ENCODE results near the gene ZNF594. TPM values are rescaled to one million over a fixed set of nuclear protein-coding genes. Genes with fewer than 3 reads are reported as not detected.
"Not testable (repeated sequence)": the region's sequence is repeated elsewhere in the genome, so short reads cannot be mapped to it uniquely, and the experiment has no call there.

The ZNF594 gene
- total RNA-seq, 6 experiments from 2014 or later = 3.3 to 5.1 (median 4.6) TPM

- H3K36me3 Mint-ChIP-seq (ENCODE audit: low read depth) = no peaks in the 10 kb centered on the region
- TF ChIP-seq CTCF (IDR thresholded peaks at IDR 0.05) = no peak
- no peak for DNase-seq
- no peaks in the 10 kb centered on the region; the same call in 1 of the 2 replicates for H3K27me3 Mint-ChIP-seq (ENCODE audit: insufficient read depth)
- no peak within 1 kb of the TSS for H3K27ac Mint-ChIP-seq
- no peak within 1 kb of the TSS for H3K4me3 Mint-ChIP-seq
- H3K4me1 Mint-ChIP-seq (ENCODE audit: low read depth) = peaks cover 9% of the 10 kb centered on the region
- no peaks in the 10 kb centered on the region for H3K9me3 Mint-ChIP-seq
Measured at GRCh38 chr17:5234645-5235576, 43.2 kb upstream of the ZNF594 start, which contains the start of gene SCIMP. TSS of gene SCIMP (minus strand) at chr17:5234860. CDS start at chr17:5234755, 105 bp downstream.

- DNase-seq; H3K27me3 Mint-ChIP-seq (ENCODE audit: insufficient read depth); H3K36me3 Mint-ChIP-seq (ENCODE audit: low read depth); H3K9me3 Mint-ChIP-seq; H3K27ac Mint-ChIP-seq; H3K4me1 Mint-ChIP-seq (ENCODE audit: low read depth); H3K4me3 Mint-ChIP-seq: not testable (repeated sequence)
Measured at GRCh38 chr17:5233492-5233891, 41.8 kb upstream of the ZNF594 start.

- Mint-ChIP-seq H3K27ac (no peak overlapping the region), H3K4me1 (ENCODE audit: low read depth) (peaks cover 6% of the 10 kb centered on the region), H3K36me3 (ENCODE audit: low read depth) (peaks cover 12% of the 10 kb centered on the region), H3K9me3 (no peaks in the 10 kb centered on the region), H3K27me3 (ENCODE audit: insufficient read depth) (no peaks in the 10 kb centered on the region; the same call in 1 of the 2 replicates), H3K4me3 (no peak overlapping the region)
- no peak for TF ChIP-seq CTCF (IDR thresholded peaks at IDR 0.05)
- DNase-seq = no peak
Measured at GRCh38 chr17:5226940-5227878, 35.5 kb upstream of the ZNF594 start.

DNA sequence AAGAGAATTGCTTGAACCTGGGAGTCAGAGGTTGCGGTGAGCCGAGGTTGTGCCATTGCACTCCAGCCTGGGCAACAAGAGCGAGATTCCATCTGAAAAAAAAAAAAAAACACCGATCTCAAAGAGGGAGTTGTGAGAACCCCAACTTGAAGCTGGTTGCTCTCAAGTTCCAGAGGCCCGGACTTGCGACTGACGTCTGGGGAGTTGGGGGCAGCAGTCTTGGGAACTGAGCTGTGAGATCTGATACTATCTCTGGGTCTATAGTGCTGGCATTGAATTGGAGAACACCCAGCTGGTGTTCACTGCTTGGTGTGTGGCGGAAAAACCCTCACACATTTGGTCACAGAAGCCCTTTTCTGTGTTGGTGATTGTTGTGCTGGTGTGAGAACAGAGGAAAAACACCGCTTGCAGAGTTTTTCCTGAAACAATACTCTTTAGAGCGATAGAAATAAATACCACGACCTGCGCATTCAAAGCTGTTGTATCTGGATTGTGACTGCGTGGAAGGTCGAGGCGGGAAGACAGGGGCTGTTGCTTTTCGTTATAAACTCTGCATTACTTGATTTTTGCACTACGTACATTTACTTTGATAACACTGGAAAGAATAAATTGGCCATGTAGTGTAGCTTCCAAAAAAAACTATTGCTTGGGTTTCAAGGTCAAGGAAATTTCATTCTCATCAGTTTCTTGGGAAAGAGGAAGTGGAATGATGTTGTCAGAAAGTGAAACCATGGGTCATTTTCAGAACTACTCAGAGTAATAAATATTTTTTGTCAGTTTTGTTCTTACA, 34.2 kb upstream of the ZNF594 start:
- Mint-ChIP-seq H3K4me3 (no peak overlapping the region), H3K9me3 (no peaks in the 10 kb centered on the region), H3K27ac (no peak overlapping the region), H3K27me3 (ENCODE audit: insufficient read depth) (no peaks in the 10 kb centered on the region; the same call in 1 of the 2 replicates), H3K36me3 (ENCODE audit: low read depth) (peaks cover 12% of the 10 kb centered on the region), H3K4me1 (ENCODE audit: low read depth) (peaks cover 14% of the 10 kb centered on the region)
- DNase-seq = no peak
- no peak for TF ChIP-seq CTCF (IDR thresholded peaks at IDR 0.05)

GRCh38 chr17:5221912-5222311, 30.2 kb upstream of the ZNF594 start:
- not testable (repeated sequence) for H3K36me3 Mint-ChIP-seq (ENCODE audit: low read depth); H3K9me3 Mint-ChIP-seq; H3K27ac Mint-ChIP-seq

DNA sequence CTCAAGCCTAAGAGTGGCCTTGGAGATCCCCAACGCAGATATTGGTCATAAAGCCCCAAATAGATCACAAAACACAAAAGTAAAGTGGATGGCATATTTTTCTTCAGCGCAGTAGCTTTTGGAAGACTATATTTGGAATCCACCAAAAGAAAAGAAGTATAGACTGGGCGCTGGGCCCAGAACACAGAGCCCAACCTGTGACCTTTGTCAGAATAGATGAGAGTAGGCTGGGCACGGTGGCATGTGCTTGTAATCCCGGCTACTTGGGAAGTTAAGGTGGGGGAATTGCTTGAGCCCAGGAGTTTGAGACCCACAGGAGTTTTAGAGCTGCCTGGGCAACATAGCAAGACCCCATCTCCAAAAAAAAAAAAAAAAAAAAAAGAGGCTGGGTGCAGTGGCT, 28.4 kb upstream of the ZNF594 start:
- Mint-ChIP-seq H3K4me3 (no peak overlapping the region), H3K36me3 (ENCODE audit: low read depth) (peaks cover 5% of the 10 kb centered on the region), H3K27me3 (ENCODE audit: insufficient read depth) (no peaks in the 10 kb centered on the region; the same call in 1 of the 2 replicates), H3K9me3 (no peaks in the 10 kb centered on the region), H3K27ac (no peak overlapping the region), H3K4me1 (ENCODE audit: low read depth) (peaks cover 16% of the 10 kb centered on the region)
- DNase-seq = no peak
- no peak for TF ChIP-seq CTCF (IDR thresholded peaks at IDR 0.05)

More at GRCh38 chr17:5221912-5222311, 30.2 kb upstream of the ZNF594 start:
- H3K4me1 Mint-ChIP-seq (ENCODE audit: low read depth) = peaks cover 16% of the 10 kb centered on the region
- H3K4me3 Mint-ChIP-seq; DNase-seq; H3K27me3 Mint-ChIP-seq (ENCODE audit: insufficient read depth): not testable (repeated sequence)
